ENCODE measurements around the gene CENPW. TPM values are rescaled to one million over a fixed set of nuclear protein-coding genes. Genes with fewer than 3 reads are reported as not detected.

The CENPW gene
- total RNA-seq, 1 donor from 2014 or later, result 13.0 TPM

DNA sequence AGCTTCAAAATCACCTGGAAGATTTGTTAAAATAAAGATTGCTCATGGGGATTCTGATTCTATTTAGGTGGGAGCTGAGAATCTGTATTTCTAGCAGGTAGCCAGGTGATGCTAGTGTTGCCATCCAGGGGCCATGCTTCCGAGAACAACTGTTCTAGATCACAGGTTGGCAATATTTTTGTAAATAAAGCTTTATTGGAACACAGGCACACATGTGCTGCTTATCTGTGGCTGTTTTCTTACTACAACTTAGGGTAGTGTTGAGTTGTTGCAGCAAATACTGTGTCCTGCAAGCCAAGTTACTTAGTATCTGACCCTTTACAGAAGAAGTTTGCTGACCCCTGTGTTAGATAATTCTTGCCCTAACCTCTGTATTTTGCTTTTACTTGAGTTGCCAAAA lies 12.0 kb downstream of the CENPW start:
- H3K27me3 Mint-ChIP-seq (ENCODE audit: unreplicated experiment), result no peaks in the 10 kb centered on the region
- TF ChIP-seq, protein P1, sequence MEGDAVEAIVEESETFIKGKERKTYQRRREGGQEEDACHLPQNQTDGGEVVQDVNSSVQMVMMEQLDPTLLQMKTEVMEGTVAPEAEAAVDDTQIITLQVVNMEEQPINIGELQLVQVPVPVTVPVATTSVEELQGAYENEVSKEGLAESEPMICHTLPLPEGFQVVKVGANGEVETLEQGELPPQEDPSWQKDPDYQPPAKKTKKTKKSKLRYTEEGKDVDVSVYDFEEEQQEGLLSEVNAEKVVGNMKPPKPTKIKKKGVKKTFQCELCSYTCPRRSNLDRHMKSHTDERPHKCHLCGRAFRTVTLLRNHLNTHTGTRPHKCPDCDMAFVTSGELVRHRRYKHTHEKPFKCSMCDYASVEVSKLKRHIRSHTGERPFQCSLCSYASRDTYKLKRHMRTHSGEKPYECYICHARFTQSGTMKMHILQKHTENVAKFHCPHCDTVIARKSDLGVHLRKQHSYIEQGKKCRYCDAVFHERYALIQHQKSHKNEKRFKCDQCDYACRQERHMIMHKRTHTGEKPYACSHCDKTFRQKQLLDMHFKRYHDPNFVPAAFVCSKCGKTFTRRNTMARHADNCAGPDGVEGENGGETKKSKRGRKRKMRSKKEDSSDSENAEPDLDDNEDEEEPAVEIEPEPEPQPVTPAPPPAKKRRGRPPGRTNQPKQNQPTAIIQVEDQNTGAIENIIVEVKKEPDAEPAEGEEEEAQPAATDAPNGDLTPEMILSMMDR (IDR thresholded peaks at IDR 0.05; ENCODE audit: partially characterized antibody, unreplicated experiment), result no peak
- DNase-seq, result no peak
- H3K36me3 Mint-ChIP-seq (ENCODE audit: unreplicated experiment), result no peaks in the 10 kb centered on the region
- H3K27ac Mint-ChIP-seq (ENCODE audit: unreplicated experiment), result no peak overlapping the region
- H3K4me1 Mint-ChIP-seq (ENCODE audit: low read depth, unreplicated experiment), result no peaks in the 10 kb centered on the region
- H3K9me3 Mint-ChIP-seq (ENCODE audit: unreplicated experiment), result no peaks in the 10 kb centered on the region
- no peak overlapping the region for H3K4me3 Mint-ChIP-seq (ENCODE audit: unreplicated experiment)

DNA sequence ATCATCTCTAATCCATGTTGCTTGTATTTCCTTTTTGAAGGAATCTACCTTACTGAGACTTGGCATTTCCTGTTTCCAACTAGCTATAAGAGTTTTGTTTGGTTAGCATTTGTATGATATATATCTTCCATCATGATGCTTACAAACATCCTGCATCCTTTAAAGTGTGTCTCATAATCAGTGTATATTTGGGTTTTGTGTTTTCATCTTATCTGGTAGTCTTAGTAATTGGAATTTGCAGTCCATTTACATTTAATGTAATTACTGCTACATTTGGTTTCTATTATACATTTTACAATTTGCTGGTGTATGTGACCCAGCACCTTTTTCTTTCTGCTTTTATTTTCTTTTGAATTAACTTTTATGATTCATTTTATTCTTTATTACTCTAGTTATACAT lies 12.6 kb downstream of the CENPW start:
- Mint-ChIP-seq H3K27me3 (ENCODE audit: unreplicated experiment) (no peaks in the 10 kb centered on the region), H3K27ac (ENCODE audit: unreplicated experiment) (no peak overlapping the region), H3K36me3 (ENCODE audit: unreplicated experiment) (no peaks in the 10 kb centered on the region), H3K4me1 (ENCODE audit: low read depth, unreplicated experiment) (no peaks in the 10 kb centered on the region), H3K9me3 (ENCODE audit: unreplicated experiment) (no peaks in the 10 kb centered on the region), H3K4me3 (ENCODE audit: unreplicated experiment) (no peak overlapping the region)
- TF ChIP-seq, protein P1 (IDR thresholded peaks at IDR 0.05; ENCODE audit: partially characterized antibody, unreplicated experiment), result no peak
- no peak for DNase-seq

DNA sequence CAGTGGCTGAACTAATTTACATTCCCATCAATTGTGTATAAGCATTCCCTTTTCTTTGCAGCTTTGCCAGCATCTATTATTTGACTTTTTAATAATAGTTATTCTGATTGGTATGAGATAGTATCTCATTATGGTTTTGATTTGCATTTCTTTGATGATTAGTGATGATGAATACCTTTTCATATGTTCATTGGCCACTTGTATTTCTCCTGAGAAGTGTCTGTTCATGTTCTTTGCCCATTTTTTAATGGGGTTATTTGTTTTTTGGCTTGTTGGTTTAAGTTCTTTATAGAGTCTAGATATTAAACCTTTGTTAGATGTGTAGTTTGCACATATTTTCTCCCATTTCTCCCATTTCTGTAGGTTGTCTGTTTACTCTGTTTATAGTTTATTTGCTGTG lies 16.6 kb downstream of the CENPW start:
- H3K27ac Mint-ChIP-seq (ENCODE audit: unreplicated experiment), result no peak overlapping the region
- no peak for DNase-seq
- H3K9me3 Mint-ChIP-seq (ENCODE audit: unreplicated experiment), result peaks cover 4% of the 10 kb centered on the region
- no peaks in the 10 kb centered on the region for H3K36me3 Mint-ChIP-seq (ENCODE audit: unreplicated experiment)
- no peaks in the 10 kb centered on the region for H3K4me1 Mint-ChIP-seq (ENCODE audit: low read depth, unreplicated experiment)
- no peak overlapping the region for H3K4me3 Mint-ChIP-seq (ENCODE audit: unreplicated experiment)
- TF ChIP-seq, protein P1 (IDR thresholded peaks at IDR 0.05; ENCODE audit: partially characterized antibody, unreplicated experiment), result no peak
- H3K27me3 Mint-ChIP-seq (ENCODE audit: unreplicated experiment), result no peaks in the 10 kb centered on the region

DNA sequence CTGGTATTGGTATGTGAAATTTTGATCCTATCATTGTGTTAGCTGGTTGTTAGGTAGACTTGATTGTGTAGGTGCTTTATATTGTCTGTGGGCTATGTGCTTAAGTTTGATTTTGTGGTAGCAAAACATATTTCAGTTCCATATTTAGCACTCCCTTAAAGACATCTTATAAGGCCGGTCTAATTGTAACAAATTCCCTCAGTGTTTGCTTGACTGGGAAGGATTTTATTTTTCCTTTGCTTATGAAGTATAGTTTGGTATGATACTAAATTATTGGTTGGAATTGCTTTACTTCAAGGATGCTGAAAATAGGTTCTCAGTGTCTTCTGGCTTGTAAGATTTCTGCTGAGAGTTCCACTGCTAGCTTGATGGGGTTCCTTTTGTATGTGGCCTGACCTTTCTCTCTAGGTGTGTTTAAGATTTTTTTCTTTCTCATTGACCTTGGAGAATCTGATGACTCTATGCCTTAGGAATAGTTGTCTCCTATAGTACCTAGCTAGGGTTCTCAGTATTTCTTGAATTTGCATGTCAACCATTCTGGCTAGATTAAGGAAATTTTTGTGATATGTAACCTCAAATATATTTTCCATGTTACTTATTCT lies 20.1 kb downstream of the CENPW start:
- Mint-ChIP-seq H3K4me3 (ENCODE audit: unreplicated experiment) (no peak overlapping the region), H3K27me3 (ENCODE audit: unreplicated experiment) (no peaks in the 10 kb centered on the region), H3K27ac (ENCODE audit: unreplicated experiment) (no peak overlapping the region), H3K9me3 (ENCODE audit: unreplicated experiment) (peaks cover 4% of the 10 kb centered on the region), H3K4me1 (ENCODE audit: low read depth, unreplicated experiment) (no peaks in the 10 kb centered on the region), H3K36me3 (ENCODE audit: unreplicated experiment) (no peaks in the 10 kb centered on the region)
- TF ChIP-seq, protein P1 (IDR thresholded peaks at IDR 0.05; ENCODE audit: partially characterized antibody, unreplicated experiment), result no peak
- no peak for DNase-seq

GRCh38 chr6:126361832-126362440 lies 22.0 kb downstream of the CENPW start:
- H3K27ac Mint-ChIP-seq (ENCODE audit: unreplicated experiment), result no peak overlapping the region
- no peaks in the 10 kb centered on the region for H3K4me1 Mint-ChIP-seq (ENCODE audit: low read depth, unreplicated experiment)
- no peak overlapping the region for H3K4me3 Mint-ChIP-seq (ENCODE audit: unreplicated experiment)
- no peaks in the 10 kb centered on the region for H3K36me3 Mint-ChIP-seq (ENCODE audit: unreplicated experiment)
- TF ChIP-seq, protein P1 (IDR thresholded peaks at IDR 0.05; ENCODE audit: partially characterized antibody, unreplicated experiment), result no peak
- H3K9me3 Mint-ChIP-seq (ENCODE audit: unreplicated experiment), result peaks cover 4% of the 10 kb centered on the region
- DNase-seq, result no peak
- H3K27me3 Mint-ChIP-seq (ENCODE audit: unreplicated experiment), result no peaks in the 10 kb centered on the region
